Liver (tissue), 9 donors: ENCODE measurements around the gene PDZD2. TPM values are rescaled to one million over a fixed set of nuclear protein-coding genes. Genes with fewer than 3 reads are reported as not detected.

Experiments used
- DNase-seq: peaks from one replicate; pipeline ENCODE4 v3.0.0-alpha.2; 2017; ENCODE audit warnings: low spot score
- H3K27ac ChIP-seq, 2 donors: one replicate each; pipeline ENCODE4 v1.7.0; 2013; ENCODE audit warnings: inconsistent platforms in 2 of 2, low read length in 2 of 2, control low read depth in 1 of 2, low read depth in 1 of 2, mild to moderate bottlenecking in 1 of 2
- H3K27me3 ChIP-seq, 4 donors: one replicate each; pipeline versions ENCODE4 v1.6.1 to v1.7.0; 2013; ENCODE audit warnings: low read length in 3 of 4, inconsistent platforms in 1 of 4, mild to moderate bottlenecking in 1 of 4, moderate library complexity in 1 of 4; ENCODE audit not compliant: control insufficient read depth in 4 of 4, insufficient read depth in 4 of 4
- H3K36me3 ChIP-seq, 4 donors: one replicate each; pipeline versions ENCODE4 v1.6.1 to v1.7.0; 2013; ENCODE audit warnings: low read length in 3 of 4, mild to moderate bottlenecking in 3 of 4, low read depth in 1 of 4, moderate library complexity in 1 of 4; ENCODE audit not compliant: control insufficient read depth in 4 of 4, insufficient read depth in 3 of 4
- H3K4me1 ChIP-seq, 4 donors: one replicate each; pipeline versions ENCODE4 v1.6.1 to v1.7.0; 2013; ENCODE audit warnings: low read length in 3 of 4, mild to moderate bottlenecking in 3 of 4, moderate library complexity in 1 of 4; ENCODE audit not compliant: control insufficient read depth in 4 of 4, insufficient read depth in 4 of 4
- H3K4me3 ChIP-seq, 3 donors: one replicate each; pipeline versions ENCODE4 v1.6.1 to v1.7.0; 2013; ENCODE audit warnings: low read length in 3 of 3, control low read depth in 1 of 3, low read depth in 1 of 3, mild to moderate bottlenecking in 1 of 3
- H3K9ac ChIP-seq, 2 donors: one replicate each; pipeline ENCODE4 v1.7.0; 2013; ENCODE audit warnings: low read length in 2 of 2, mild to moderate bottlenecking in 2 of 2, moderate library complexity in 2 of 2, control low read depth in 1 of 2, low read depth in 1 of 2
- H3K9me3 ChIP-seq, 4 donors: one replicate each; pipeline versions ENCODE4 v1.6.1 to v1.7.0; 2013; ENCODE audit warnings: low read length in 3 of 4; ENCODE audit not compliant: control insufficient read depth in 4 of 4
- CTCF ChIP-seq: fragments of 150-350 bp; IDR thresholded peaks from 2 replicates; pipeline ENCODE4 v1.5.1; 2017; ENCODE audit warnings: improper control_type of control experiment, low read depth, low read length; ENCODE audit not compliant: missing input control
- FOXA1 ChIP-seq: IDR thresholded peaks from 2 replicates; pipeline ENCODE4 v1.6.1; 2016; ENCODE audit warnings: antibody characterized with exemption
- GABPA ChIP-seq, 2 donors: IDR thresholded peaks in 1 of 2; conservative IDR thresholded peaks in 1 of 2; 2 replicates each; pipeline ENCODE4 v1.6.1; 2016; ENCODE audit warnings: antibody characterized with exemption in 2 of 2, mild to moderate bottlenecking in 1 of 2, moderate library complexity in 1 of 2
- HNF4A ChIP-seq, 2 donors: conservative IDR thresholded peaks; 2 replicates each; pipeline ENCODE4 v1.6.1; 2016; ENCODE audit warnings: antibody characterized with exemption in 2 of 2, mild to moderate bottlenecking in 2 of 2
- HNF4G ChIP-seq: IDR thresholded peaks from 2 replicates; pipeline ENCODE4 v1.6.1; 2016; ENCODE audit warnings: antibody characterized with exemption
- JUND ChIP-seq, 2 donors: IDR thresholded peaks; 2 replicates each; pipeline ENCODE4 v1.6.1; 2016; ENCODE audit warnings: antibody characterized with exemption in 2 of 2
- MAX ChIP-seq: IDR thresholded peaks from 2 replicates; pipeline ENCODE4 v1.6.1; 2016; ENCODE audit warnings: antibody characterized with exemption
- NR2F2 ChIP-seq: IDR thresholded peaks from 2 replicates; pipeline ENCODE4 v1.6.1; 2016; ENCODE audit warnings: antibody characterized with exemption
- REST ChIP-seq: IDR thresholded peaks from 2 replicates; pipeline ENCODE4 v1.6.1; 2016; ENCODE audit warnings: antibody characterized with exemption, mild to moderate bottlenecking
- RXRA ChIP-seq, 2 donors: IDR thresholded peaks; 2 replicates each; pipeline ENCODE4 v1.6.1; 2017 to 2018; ENCODE audit warnings: antibody characterized with exemption in 2 of 2, mild to moderate bottlenecking in 1 of 2
- SP1 ChIP-seq: IDR thresholded peaks from 2 replicates; pipeline ENCODE4 v1.6.1; 2018; ENCODE audit warnings: antibody characterized with exemption, mild to moderate bottlenecking
- WGBS: extraction: QIAGEN DNeasy Blood & Tissue Kit; methylation state at CpG from one replicate; pipeline ENCODE4 v1.1.7; 2013; 5-methylcytosine and 5-hydroxymethylcytosine counted together
- polyA plus RNA-seq, 2 donors: library from polyadenylated mRNA; stranded (reverse) in 1 of 2; unstranded in 1 of 2; fragments of 200-250 nt in 1 of 2; fragments of >200 nt in 1 of 2; fragmentation: Nextera tagmentation in 1 of 2; extraction: Ambion mirVana in 1 of 2; gene quantifications; one replicate each; pipeline versions ENCODE4 v1.2.1 to v1.2.3, GENCODE V29; 2013 to 2015
- total RNA-seq, 2 donors: library from RNA; depleted of rRNA; stranded (reverse); fragments of >200 nt; gene quantifications; one replicate each; pipeline ENCODE4 v1.2.3, GENCODE V29; 2014
- TF ChIP-seq, protein P1 (sequence below): IDR thresholded peaks from 2 replicates; pipeline ENCODE4 v1.6.1; 2016; ENCODE audit warnings: antibody characterized with exemption
- TF ChIP-seq, protein P2 (sequence below): IDR thresholded peaks from 2 replicates; pipeline ENCODE4 v1.6.1; 2016; ENCODE audit warnings: antibody characterized with exemption
- donor health status: healthy.
- donor health status: healthy.
- donor health status: healthy.
- donor health status: healthy.
- donor health status: healthy.

Gene PDZD2
- total and polyA plus RNA-seq, 4 donors = 0.27 to 1.1 (median 0.54) TPM

GRCh38 chr5:32022638-32023037 lies 383.7 kb downstream of the PDZD2 start:
- DNase-seq = no peak
- H3K4me1 ChIP-seq = no peaks in the 10 kb centered on the region
- WGBS = 94% methylated on average over 2 of the region's 2 CpGs
- no peak overlapping the region for H3K27ac ChIP-seq
- TF ChIP-seq NR2F2 (no peak), CTCF (no peak), RXRA (IDR thresholded peaks at IDR 0.05) (no peak), JUND (IDR thresholded peaks at IDR 0.05) (no peak), REST (no peak), MAX (no peak), HNF4A (conservative IDR thresholded peaks at IDR 0.05) (no peak), HNF4G (no peak), GABPA (IDR thresholded peaks at IDR 0.05 in 1 of 2, conservative IDR thresholded peaks at IDR 0.05 in 1 of 2) (no peak), FOXA1 (no peak), SP1 (no peak)
- TF ChIP-seq, protein P1, sequence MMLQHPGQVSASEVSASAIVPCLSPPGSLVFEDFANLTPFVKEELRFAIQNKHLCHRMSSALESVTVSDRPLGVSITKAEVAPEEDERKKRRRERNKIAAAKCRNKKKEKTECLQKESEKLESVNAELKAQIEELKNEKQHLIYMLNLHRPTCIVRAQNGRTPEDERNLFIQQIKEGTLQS = no peak
- TF ChIP-seq, protein P2, sequence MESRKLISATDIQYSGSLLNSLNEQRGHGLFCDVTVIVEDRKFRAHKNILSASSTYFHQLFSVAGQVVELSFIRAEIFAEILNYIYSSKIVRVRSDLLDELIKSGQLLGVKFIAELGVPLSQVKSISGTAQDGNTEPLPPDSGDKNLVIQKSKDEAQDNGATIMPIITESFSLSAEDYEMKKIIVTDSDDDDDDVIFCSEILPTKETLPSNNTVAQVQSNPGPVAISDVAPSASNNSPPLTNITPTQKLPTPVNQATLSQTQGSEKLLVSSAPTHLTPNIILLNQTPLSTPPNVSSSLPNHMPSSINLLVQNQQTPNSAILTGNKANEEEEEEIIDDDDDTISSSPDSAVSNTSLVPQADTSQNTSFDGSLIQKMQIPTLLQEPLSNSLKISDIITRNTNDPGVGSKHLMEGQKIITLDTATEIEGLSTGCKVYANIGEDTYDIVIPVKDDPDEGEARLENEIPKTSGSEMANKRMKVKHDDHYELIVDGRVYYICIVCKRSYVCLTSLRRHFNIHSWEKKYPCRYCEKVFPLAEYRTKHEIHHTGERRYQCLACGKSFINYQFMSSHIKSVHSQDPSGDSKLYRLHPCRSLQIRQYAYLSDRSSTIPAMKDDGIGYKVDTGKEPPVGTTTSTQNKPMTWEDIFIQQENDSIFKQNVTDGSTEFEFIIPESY = no peak
- H3K9ac ChIP-seq = no peak overlapping the region
- no peaks in the 10 kb centered on the region for H3K27me3 ChIP-seq
- no peaks in the 10 kb centered on the region for H3K36me3 ChIP-seq
- H3K4me3 ChIP-seq = no peak overlapping the region
- no peaks in the 10 kb centered on the region for H3K9me3 ChIP-seq

DNA sequence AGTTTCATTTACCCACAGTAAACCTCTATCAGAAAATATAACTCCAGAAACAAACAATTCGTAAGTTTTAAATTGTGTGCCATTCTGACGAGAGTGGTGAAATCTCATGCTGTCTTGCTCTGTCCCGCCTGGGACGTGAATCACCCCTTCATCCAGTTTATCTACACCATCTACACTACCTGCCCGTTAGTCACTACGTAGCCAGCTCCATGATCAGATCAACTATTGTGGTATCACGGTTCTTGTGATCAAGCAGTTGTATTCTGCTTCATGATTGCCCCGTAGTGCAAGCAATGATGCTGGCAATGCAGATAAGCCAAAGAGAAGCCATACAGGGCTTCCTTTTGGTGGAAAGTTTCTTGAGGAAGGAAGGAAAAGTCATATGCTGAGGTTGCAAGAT lies 384.9 kb downstream of the PDZD2 start:
- H3K9me3 ChIP-seq = no peaks in the 10 kb centered on the region
- H3K27me3 ChIP-seq = no peaks in the 10 kb centered on the region
- no peak for DNase-seq
- 73% methylated on average over 8 of the region's 8 CpGs for WGBS
- TF ChIP-seq SP1 (no peak), REST (no peak), CTCF (no peak), MAX (no peak)
- TF ChIP-seq, protein P2 = no peak
- no peak overlapping the region for H3K4me3 ChIP-seq
- H3K9ac ChIP-seq = no peak overlapping the region
- H3K4me1 ChIP-seq = no peaks in the 10 kb centered on the region
- no peak overlapping the region for H3K27ac ChIP-seq
- H3K36me3 ChIP-seq = no peaks in the 10 kb centered on the region
